ENCODE results near the gene LDHAL6B. TPM values are rescaled to one million over a fixed set of nuclear protein-coding genes. Genes with fewer than 3 reads are reported as not detected.

Gene LDHAL6B
- total and polyA plus RNA-seq, 12 donors, result not detected

- no peak for DNase-seq
- no peak overlapping the region for H3K27ac ChIP-seq
- H3K27me3 ChIP-seq, result no peaks in the 10 kb centered on the region
- H3K36me3 ChIP-seq (replicated peaks in 1 of 2), result no peaks in the 10 kb centered on the region
- H3K4me3 ChIP-seq, result no peak overlapping the region
- no peaks in the 10 kb centered on the region for H3K4me1 ChIP-seq (replicated peaks in 1 of 2)
- no peak for TF ChIP-seq CTCF (IDR thresholded peaks at IDR 0.05)
- no peak for TF ChIP-seq POLR2A (IDR thresholded peaks at IDR 0.05)
- 81 to 83% (median 82%) methylated on average over 8 of the region's 8 CpGs for WGBS, 4 donors
- intact Hi-C loops (cut with DNase I), result no loop called here
- H3K9me3 ChIP-seq (replicated peaks in 1 of 3), result no peaks in the 10 kb centered on the region
Measured at GRCh38 chr15:59256482-59256881, 49.8 kb downstream of the LDHAL6B start.

GRCh38 chr15:59257140-59257539 lies 50.5 kb downstream of the LDHAL6B start:
- Histone ChIP-seq H3K9me3 (replicated peaks in 1 of 3) (no peaks in the 10 kb centered on the region), H3K36me3 (replicated peaks in 1 of 2) (no peaks in the 10 kb centered on the region), H3K27me3 (no peaks in the 10 kb centered on the region), H3K27ac (no peak overlapping the region), H3K4me1 (replicated peaks in 1 of 2) (no peaks in the 10 kb centered on the region), H3K4me3 (no peak overlapping the region)
- DNase-seq, result no peak
- TF ChIP-seq POLR2A (IDR thresholded peaks at IDR 0.05) (no peak), CTCF (IDR thresholded peaks at IDR 0.05) (no peak)
- intact Hi-C loops (cut with DNase I), result no loop called here
- WGBS, 4 donors, result 71 to 73% (median 72%) methylated on average over 4 of the region's 4 CpGs

MicroRNA genes within 50 kb of the gene (microRNA counts, 767-probe panel; counts per million panel counts)
- 0 counts per million in 2 donors for microRNA hsa-miR-2116-5p

Small RNA genes within 50 kb of the gene (microRNA-seq; reads per million reads assigned to microRNA genes)
- gene MIR2116, result 0.76 to 3.1 (median 1.4) reads per million in 3 donors

Small RNA genes within 50 kb of the gene (small RNA-seq; reads per million reads assigned to genes)
- gene MIR2116 (0.08 to 0.12 reads per million in 2 donors), gene RNU4-80P (0 reads per million in 2 donors)

Other genes with a start within 250 kb of the LDHAL6B start
- 10 to 100 TPM; 13.8 to 32.9 (median 27.8) TPM for gene RNF111, start 219.2 kb upstream of the LDHAL6B start, total RNA-seq
- 10 to 100 TPM in 1 of 3 donors, 1 to 10 TPM in 2; 5.7 to 41.6 (median 8.3) TPM for gene RNF111, start 219.2 kb upstream of the LDHAL6B start, polyA plus RNA-seq
- 10 to 100 TPM in 1 of 9 donors, 1 to 10 TPM in 7, under 1 TPM in 1; 0.88 to 15.4 (median 1.4) TPM for gene CCNB2, start 101.7 kb upstream of the LDHAL6B start, total RNA-seq
- gene CCNB2, start 101.7 kb upstream of the LDHAL6B start, polyA plus RNA-seq, result 1 to 10 TPM in 1 of 3 donors, under 1 TPM in 2; 0.37 to 1.4 (median 0.48) TPM
- gene MYO1E, start 166.0 kb downstream of the LDHAL6B start, total RNA-seq, result 10 to 100 TPM; 11.9 to 50.8 (median 30.6) TPM
- gene MYO1E, start 166.0 kb downstream of the LDHAL6B start, polyA plus RNA-seq, result 10 to 100 TPM; 16.0 to 19.8 (median 17.9) TPM
- under 1 TPM in 5 of 9 donors, not detected in 4; 0.08 to 0.96 (median 0.29) TPM for gene FAM81A, start 231.3 kb downstream of the LDHAL6B start, total RNA-seq
- gene FAM81A, start 231.3 kb downstream of the LDHAL6B start, polyA plus RNA-seq, result under 1 TPM; 0.16 to 0.31 (median 0.27) TPM